ENCODE measurements around the gene PRKAR1B. TPM values are rescaled to one million over a fixed set of nuclear protein-coding genes. Genes with fewer than 3 reads are reported as not detected.
"Not testable (repeated sequence)": the region's sequence is repeated elsewhere in the genome, so short reads cannot be mapped to it uniquely, and the experiment has no call there.

Gene PRKAR1B
- total RNA-seq, 1 experiment from 2014 or later = 27.2 TPM

DNA sequence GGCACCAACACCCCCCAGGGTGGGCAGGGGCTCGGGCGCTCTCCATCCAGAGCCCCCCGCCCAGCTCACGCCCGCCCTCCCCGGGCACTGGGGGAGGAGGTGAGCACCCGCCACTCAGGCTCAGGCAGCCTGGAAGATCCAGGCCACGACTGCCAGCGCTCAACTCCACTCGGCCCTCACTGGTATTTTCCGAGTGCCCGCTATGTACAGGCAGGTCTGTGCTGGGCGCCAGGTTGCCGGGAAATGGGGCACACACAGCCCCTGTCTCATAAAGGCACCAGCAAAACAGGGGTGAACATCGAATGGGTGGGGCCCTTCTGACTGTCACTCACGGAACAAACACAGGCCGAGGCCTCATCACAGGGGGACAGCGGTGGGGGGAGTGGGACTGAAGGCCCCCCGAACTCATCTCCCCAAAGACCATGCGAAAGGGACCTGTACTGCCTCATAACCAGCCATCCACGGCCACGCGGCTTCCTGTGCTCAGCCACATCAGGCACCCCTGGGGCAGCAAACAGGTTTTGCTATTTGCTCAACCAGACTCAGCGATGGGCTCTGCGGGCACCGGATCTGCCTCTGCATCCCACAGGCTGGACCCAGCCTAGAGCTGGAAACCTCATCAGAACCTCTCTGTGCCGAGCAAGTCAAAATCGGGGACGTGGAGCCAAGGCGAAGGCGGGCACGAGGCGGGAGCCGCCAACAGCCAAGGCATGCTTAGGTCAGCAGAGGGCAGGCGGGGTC, 99.2 kb downstream of the PRKAR1B start:
- DNase-seq (ENCODE audit: low read depth) = no peak

DNA sequence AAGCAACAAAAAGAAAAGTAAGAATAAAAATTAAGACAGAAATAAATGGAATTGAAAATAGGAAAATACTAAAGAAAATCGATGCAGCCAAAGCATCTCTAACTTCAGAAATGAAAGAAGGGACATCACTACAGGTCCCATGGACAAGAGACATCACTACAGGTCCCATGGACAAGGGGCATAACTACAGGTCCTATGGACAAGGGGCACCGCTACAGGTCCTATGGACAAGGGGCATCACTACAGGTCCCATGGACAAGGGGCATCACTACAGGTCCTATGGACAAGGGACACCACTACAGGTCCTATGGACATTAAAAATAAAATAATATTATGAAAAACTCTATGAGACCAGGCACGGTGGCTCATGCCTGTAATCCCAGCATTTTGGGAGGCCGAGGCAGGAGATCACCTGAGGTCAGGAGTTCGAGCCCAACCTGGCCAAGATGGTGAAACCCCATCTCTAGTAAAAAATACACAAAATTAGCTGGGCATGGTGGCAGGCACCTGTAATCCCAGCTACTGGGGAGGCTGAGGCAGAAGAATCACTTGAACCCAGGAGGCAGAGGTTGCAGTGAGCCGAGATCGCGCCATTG, 101.6 kb downstream of the PRKAR1B start:
- no peak for DNase-seq (ENCODE audit: low read depth)

DNA sequence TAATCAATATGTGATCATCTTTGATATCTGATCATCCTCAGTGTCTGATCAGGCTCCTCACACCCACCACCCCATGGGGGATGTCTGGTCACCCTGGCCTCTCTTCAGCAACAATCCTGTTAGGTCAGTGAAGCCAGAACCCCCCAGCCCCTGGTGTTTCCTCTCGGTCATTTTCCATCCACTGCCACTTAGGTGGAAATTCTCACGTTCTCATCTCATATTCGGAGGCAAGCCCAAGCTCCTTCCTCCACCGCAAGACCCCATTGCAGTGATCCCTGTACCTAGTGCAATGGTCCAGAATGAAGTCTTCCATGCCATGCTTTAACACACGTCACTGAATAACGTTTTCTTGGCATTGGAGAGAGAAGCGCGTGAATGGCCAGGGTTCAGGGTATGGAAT, 103.6 kb downstream of the PRKAR1B start:
- no peak for DNase-seq (ENCODE audit: low read depth)

- DNase-seq (ENCODE audit: low read depth) = no peak
These were observed 105.4 kb downstream of the PRKAR1B start for GRCh38 chr7:621572-622285.

- DNase-seq (ENCODE audit: low read depth) = no peak
These were observed 106.2 kb downstream of the PRKAR1B start for GRCh38 chr7:620885-621284.

GRCh38 chr7:620056-620455, 107.0 kb downstream of the PRKAR1B start:
- peak; percentile 83 for DNase-seq (ENCODE audit: low read depth)

DNA sequence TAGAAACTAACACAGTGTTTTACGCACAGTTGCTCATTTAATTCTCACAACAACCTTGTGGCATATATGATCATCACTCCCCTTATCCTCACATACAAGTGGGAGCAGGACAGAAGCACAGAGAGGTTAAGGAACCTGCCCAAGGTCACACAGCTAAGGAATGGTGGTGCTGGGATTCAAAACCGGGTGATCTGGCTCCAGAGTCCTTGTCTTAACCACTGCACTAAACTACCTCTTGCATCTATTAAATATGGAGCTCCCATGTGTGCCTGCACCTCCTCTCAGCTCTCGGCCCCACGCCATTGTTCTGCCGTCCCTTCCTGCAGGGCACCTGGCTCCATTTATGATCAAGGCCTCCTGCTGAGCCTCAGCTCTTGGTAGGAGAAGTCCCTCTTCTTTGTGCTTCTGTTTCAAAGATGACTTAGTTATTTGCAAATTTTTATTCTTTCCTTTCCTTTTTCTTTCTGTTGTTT, 107.7 kb downstream of the PRKAR1B start:
- DNase-seq (ENCODE audit: low read depth) = no peak

DNA sequence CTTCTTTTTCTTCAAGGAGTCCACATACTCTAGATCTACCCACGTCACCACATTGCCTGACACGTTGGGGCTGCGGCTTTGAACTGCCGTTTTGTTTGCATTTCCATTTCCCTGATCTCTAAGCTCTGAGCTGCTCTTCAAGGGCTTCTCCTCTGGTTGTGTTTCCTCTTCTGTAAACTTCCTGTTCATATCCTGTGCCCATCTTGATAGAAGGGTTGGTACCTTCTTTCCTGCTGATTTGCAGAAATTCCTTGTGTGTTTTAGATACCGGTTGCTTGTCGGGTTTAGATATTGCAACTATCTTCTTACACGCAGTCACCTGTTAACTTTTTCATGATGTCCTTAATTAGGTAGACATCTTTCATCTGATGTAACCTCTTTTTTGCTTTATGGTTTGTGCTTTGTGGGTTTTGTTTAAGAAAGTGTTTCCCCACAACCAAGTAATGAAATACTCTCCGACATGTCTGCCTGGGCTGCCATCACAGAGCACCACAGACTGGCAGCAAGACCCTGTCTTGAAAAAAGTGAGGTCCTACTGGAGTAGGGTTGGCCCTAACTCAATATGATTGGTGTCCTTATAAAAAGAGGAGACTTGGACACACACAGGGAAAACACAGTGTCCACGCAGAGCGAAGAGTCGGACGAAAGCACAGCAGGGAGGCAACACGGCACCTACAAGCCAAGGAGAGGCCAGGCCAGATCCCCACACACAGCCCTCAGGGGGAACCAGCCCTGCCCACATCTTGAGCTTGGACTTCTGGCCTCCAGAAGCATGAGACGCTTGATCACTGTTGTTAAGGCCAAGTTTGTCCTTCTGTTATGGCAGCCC, 108.3 kb downstream of the PRKAR1B start:
- no peak for DNase-seq (ENCODE audit: low read depth)

GRCh38 chr7:617614-618538, 109.2 kb downstream of the PRKAR1B start:
- DNase-seq (ENCODE audit: low read depth) = no peak

DNA sequence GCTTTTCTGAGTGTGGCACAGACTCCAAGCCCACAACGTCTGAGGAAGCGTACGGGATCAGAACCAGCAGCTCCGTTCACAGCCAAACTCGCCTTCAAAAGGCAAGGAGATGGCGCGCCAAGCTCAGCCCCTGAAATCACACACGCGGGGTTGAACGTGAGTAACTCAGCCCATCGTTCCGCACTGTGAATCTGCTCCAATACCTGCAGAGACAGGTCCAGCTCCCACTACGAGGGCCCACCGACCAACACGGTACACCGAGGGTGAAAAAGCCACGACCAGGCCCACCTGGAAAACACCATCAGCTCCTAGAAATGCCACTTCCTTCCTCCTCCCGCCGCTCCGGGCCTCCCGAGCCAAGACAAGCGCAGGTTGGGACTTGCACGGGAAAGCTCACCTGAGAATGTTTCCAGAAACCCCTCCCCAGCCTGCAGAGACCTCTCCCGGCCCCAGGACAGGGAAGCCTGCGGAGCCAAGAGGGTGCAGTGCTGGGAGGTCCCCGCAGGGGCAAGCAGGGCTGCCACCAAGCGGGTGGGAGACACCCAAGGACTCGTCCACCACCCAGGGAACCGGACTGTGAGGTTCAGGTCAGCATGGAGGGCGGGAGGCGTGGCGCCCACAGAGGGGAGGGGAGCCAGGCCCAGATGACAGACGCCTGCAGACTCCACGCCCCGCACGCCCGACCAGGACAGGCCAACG, 113.5 kb downstream of the PRKAR1B start:
- no peak for DNase-seq (ENCODE audit: low read depth)

DNA sequence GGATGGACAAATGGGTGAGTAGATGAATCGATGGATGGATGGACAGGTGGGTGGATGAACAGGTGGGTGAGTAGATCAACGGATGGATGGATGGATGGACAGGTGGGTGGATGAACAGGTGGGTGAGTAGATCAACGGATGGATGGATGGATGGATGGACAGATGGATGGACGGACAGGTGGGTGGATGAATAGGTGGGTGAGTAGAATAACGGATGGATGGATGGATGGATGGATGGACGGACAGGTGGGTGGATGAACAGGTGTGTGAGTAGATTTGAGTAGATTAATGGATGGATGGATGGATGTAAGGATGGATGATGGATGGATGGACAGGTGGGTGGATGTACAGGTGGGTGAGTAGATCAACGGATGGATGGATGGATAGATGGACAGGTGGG, 115.2 kb downstream of the PRKAR1B start:
- not testable (repeated sequence) for DNase-seq (ENCODE audit: low read depth)

GRCh38 chr7:611281-611810, 115.7 kb downstream of the PRKAR1B start:
- no peak for DNase-seq (ENCODE audit: low read depth)

DNA sequence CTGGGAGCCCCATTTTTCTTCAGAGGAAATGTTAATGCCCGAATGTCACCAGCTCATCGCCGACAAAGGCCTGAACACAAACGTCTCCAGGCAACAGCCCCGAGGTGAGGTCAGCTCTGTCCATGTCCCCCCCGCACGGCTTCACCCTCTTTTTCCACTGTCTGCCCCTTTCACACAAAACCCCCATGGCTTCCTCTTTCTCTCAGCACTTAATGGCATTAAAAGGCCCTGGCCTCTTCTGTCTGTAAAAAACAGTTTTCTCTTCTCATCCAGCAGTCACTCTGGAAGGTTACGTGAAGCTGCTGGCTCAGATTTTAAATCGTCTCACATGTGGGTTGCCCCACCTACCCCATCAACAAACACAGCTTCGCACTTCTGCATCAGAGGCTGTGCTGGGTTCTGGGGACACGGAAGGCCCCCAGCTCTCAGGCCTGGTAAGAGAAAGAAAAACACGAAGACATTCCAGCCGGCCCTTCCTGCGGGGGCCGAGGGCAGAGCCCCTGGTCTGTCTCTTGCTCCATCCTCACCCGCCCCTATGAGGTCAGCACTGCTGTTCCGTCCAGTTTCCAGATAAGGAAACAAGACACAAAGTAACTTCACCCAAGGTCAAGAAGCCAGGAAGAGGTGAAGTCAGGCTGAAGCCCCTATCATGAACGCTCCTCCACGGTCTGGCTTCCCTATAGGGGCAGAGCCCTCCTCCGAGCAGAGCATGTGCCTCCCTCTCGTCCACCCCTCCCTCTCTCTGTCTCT, 116.4 kb downstream of the PRKAR1B start:
- DNase-seq (ENCODE audit: low read depth) = no peak

- no peak for DNase-seq (ENCODE audit: low read depth)
These were observed 116.9 kb downstream of the PRKAR1B start for GRCh38 chr7:610141-610530.

- no peak for DNase-seq (ENCODE audit: low read depth)
These were observed 117.7 kb downstream of the PRKAR1B start for GRCh38 chr7:609365-609764.

DNA sequence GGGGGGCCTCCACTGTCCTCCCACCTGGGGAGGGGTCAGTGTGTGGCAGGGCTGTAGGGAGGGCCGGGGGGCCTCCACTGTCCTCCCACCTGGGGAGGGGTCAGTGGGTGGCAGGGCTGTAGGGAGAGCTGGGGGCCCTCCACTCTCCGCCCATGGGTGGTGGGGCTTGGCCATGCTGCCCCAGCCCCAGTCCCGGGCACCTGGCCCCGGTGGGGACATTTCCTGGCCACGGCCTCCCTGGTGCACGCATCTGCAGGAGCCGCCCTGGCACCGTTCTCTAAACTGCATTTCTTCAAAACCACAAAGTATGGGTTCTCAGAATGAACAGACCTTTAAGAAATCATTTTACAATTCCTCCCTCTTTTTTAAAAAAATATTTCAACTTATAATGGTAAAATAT, 118.1 kb downstream of the PRKAR1B start:
- no peak for DNase-seq (ENCODE audit: low read depth)

DNA sequence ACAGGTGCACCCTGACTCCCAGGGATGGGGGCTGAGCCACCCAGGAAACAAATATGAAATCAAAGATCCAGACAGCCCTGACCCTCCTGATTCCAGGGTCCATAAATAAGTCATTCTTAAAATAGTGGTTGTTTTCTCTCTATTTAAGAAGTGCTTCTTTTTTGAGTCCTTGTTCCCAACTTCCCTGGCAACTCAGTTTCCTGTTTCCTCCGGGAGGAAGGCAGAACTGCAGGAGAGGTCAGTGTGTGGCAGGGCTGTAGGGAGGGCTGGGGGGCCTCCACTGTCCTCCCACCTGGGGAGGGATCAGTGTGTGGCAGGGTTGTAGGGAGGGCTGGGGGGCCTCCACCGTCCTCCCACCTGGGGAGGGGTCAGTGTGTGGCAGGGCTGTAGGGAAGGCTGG, 118.7 kb downstream of the PRKAR1B start:
- DNase-seq (ENCODE audit: low read depth) = no peak

DNA sequence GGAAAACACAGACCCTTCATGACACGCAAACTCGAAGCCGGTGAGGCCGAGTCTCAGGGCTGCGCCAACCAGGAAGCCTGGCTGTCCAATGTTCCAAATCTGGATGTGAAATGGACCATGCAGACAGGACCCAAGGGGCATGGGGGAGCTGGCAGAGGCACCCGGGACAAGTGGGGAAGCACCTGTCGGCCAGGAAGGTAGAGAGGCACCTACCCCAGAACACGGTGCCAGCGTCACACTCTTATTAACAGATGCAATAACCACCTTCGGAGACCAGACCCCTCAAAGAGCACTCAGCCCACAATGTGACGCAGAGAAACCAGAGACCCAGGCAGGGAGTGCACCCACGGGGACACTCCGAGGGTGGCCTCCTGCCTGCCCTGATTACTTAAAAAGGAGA, 119.1 kb downstream of the PRKAR1B start:
- no peak for DNase-seq (ENCODE audit: low read depth)
